ENCODE results near the gene ZEB2. TPM values are rescaled to one million over a fixed set of nuclear protein-coding genes. Genes with fewer than 3 reads are reported as not detected.

Gene ZEB2
- total RNA-seq, 2 donors from 2014 or later: 76.1 to 91.7 TPM

DNA sequence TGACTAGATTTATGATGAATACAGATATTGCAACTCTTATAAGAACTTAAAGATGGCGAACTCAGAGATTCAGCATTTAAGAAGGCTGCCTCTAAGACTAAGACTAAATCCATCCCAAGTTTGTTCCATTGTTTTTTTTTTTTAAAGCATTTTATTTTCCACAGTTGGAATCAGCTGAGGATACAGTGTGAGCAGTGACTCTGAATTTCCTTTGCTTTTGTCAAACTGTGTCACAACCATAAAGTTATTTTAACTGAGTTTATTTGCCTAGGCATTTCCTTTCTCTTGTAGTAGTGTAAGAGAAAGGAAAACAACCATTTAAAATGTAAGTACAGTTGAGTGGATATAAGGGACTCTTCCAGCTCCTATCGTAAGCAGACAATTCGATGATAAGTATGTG lies 63.9 kb downstream of the ZEB2 start:
- peak overlapping the region in 1 of 2 donors; percentile 45 for H3K27ac ChIP-seq
- TF ChIP-seq, protein P1, sequence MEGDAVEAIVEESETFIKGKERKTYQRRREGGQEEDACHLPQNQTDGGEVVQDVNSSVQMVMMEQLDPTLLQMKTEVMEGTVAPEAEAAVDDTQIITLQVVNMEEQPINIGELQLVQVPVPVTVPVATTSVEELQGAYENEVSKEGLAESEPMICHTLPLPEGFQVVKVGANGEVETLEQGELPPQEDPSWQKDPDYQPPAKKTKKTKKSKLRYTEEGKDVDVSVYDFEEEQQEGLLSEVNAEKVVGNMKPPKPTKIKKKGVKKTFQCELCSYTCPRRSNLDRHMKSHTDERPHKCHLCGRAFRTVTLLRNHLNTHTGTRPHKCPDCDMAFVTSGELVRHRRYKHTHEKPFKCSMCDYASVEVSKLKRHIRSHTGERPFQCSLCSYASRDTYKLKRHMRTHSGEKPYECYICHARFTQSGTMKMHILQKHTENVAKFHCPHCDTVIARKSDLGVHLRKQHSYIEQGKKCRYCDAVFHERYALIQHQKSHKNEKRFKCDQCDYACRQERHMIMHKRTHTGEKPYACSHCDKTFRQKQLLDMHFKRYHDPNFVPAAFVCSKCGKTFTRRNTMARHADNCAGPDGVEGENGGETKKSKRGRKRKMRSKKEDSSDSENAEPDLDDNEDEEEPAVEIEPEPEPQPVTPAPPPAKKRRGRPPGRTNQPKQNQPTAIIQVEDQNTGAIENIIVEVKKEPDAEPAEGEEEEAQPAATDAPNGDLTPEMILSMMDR (IDR thresholded peaks at IDR 0.05): no peak
- H3K27me3 ChIP-seq: no peaks in the 10 kb centered on the region
- no peak overlapping the region for H3K4me3 ChIP-seq
- no peaks in the 10 kb centered on the region for H3K9me3 ChIP-seq
- no peaks in the 10 kb centered on the region for H3K36me3 ChIP-seq
- H3K4me1 ChIP-seq: peaks cover 0 to 93% of the 10 kb centered on the region in 2 donors
- no peak for DNase-seq (ENCODE audit: low spot score)

DNA sequence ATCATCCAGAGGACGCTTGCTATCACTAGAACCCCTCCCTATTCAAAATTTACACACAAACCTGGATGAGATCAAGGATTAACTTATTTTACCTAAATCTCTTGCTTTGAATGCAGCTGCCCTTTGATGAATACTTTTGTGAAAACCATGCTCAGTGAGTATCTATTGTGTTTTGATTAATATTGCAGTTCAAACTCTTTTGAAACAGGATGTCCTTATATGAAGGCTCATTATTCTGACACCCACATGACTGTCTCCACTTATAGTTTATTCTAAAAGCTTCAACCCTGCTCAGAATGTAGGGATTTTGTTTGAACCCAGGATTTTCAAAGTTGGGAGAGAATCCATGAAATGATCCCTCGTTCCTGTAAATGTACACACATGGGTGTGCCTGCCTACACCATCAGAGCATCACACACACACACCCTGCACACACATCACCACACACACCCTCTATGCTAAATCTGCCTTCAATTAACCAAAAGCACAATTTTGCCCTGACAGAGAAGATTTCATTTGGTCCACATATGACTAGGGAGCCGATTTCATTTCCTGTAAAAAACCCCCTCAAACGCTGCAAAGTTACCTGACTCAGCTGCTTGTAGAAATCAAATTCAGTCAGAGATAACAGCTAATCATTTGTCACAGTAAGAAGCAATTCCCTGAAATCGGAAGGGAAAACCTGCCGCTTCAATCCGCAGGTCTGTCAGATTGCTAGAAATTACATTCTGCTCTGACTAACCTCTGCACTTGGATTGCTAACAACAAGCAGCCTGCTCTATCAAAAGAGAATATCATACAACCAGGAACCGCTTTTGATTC lies 65.2 kb downstream of the ZEB2 start:
- Histone ChIP-seq H3K27me3 (no peaks in the 10 kb centered on the region), H3K9me3 (no peaks in the 10 kb centered on the region), H3K4me1 (peaks cover 0 to 82% of the 10 kb centered on the region in 2 donors), H3K36me3 (no peaks in the 10 kb centered on the region), H3K27ac (peak overlapping the region; percentile 66 to 80), H3K4me3 (peak overlapping the region in 1 of 2 donors; percentile 3)
- TF ChIP-seq, protein P1 (IDR thresholded peaks at IDR 0.05): no peak
- no peak for DNase-seq (ENCODE audit: low spot score)

DNA sequence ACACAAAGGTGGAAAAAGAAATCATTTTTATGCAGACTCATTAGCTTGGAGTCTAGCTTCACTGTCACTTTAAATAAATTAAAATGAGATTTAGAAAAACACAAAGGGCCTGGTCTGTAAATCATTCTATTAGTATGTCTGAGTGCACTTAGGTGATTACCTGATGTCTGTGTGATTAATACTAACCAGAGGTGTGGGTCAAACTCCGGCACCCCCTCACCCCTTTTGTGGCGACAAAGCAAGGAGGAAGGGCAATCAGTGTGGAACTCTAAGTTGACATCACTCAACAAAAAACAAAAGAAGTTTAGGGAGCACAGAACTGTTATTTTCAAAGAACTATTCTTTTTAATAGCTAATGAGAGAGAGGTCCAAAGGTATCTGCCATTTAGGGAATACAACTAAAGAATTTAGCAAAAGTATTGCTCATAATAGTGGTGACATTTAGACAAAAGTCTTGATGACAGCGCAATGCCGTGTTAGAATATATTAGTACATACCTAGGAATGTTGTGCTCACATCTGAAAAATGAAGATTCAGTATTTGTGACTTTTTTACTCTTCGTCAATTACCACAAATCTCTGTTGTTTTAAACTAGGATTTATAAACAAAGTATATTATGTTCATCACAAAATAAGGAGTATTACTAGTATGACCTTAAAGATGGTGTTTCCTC lies 66.3 kb downstream of the ZEB2 start:
- Histone ChIP-seq H3K4me3 (no peak overlapping the region), H3K9me3 (no peaks in the 10 kb centered on the region), H3K36me3 (no peaks in the 10 kb centered on the region), H3K27ac (peak overlapping the region; percentile 66 to 80), H3K4me1 (peaks cover 0 to 82% of the 10 kb centered on the region in 2 donors), H3K27me3 (no peaks in the 10 kb centered on the region)
- no peak for DNase-seq (ENCODE audit: low spot score)
- TF ChIP-seq, protein P1 (IDR thresholded peaks at IDR 0.05): no peak

DNA sequence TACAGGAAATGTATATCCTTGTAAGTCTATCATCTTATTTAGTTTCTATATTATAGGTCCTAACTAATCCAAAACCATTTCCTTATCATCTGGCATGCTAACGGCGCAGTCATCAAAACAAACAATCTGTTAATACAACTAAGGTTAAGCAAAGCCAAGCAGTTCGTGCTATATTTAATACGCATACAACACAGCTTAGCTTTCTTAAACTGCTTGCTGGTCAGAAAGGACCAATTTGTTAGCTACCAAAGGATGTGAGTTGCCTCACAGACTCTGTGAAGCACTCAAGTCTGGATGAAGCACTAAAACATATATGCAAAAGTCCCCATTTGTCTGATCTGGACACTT lies 67.0 kb downstream of the ZEB2 start:
- Histone ChIP-seq H3K27ac (peak overlapping the region; percentile 63 to 80), H3K36me3 (no peaks in the 10 kb centered on the region), H3K4me3 (peak overlapping the region in 1 of 2 donors; percentile 30), H3K27me3 (no peaks in the 10 kb centered on the region), H3K9me3 (no peaks in the 10 kb centered on the region), H3K4me1 (peaks cover 0 to 82% of the 10 kb centered on the region in 2 donors)
- TF ChIP-seq, protein P1 (IDR thresholded peaks at IDR 0.05): no peak
- DNase-seq (ENCODE audit: low spot score): no peak

DNA sequence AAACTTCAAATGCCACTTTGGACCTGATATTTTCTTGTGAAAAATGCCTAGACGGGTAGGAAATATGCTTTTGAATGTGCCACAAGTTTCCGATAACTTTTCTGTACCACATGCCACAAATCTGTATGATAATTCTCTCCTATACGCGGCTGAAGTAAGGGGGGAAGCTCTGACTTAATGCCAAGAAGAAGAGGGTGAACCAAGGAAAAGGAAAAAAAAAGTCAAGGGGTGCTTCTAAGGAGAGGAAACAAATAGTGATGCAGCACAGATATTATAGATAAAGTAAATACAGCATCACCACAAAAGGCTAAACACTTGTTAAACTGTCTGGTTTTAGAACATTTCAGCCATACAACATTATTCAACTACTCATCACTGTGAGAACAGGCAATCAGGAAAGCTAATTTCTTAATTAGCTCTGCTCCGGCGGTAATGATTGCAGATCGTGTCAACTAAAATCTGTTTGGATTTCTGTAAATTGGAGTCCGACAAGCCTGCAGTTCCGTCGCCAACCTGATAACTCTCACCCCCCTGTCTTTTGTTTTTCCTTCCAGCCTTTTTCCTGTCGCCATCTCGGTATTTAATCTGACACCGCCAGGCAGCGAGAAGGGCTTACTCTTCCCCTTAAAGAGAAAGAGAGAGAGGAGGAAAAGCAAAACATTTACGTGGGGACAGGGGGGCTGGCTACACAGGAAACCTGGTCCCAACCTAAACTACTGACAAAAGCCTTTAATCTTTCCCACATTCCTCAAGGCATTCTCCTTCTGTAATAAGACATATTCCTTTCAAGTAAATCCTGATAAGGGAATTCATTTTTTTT lies 67.5 kb downstream of the ZEB2 start:
- Histone ChIP-seq H3K27me3 (no peaks in the 10 kb centered on the region), H3K4me3 (peak overlapping the region; percentile 10 to 30), H3K9me3 (no peaks in the 10 kb centered on the region), H3K27ac (peak overlapping the region; percentile 63 to 80), H3K36me3 (no peaks in the 10 kb centered on the region), H3K4me1 (peaks cover 0 to 81% of the 10 kb centered on the region in 2 donors)
- DNase-seq (ENCODE audit: low spot score): no peak
- TF ChIP-seq, protein P1 (IDR thresholded peaks at IDR 0.05): peak; percentile 18 to 31
